Liver (tissue), 9 donors: ENCODE results near the gene SDK2. TPM values are rescaled to one million over a fixed set of nuclear protein-coding genes. Genes with fewer than 3 reads are reported as not detected.

Experiments used
- DNase-seq: peaks from one replicate; pipeline ENCODE4 v3.0.0-alpha.2; 2017; ENCODE audit warnings: low spot score
- H3K27ac ChIP-seq, 2 donors: one replicate each; pipeline ENCODE4 v1.7.0; 2013; ENCODE audit warnings: inconsistent platforms in 2 of 2, low read length in 2 of 2, control low read depth in 1 of 2, low read depth in 1 of 2, mild to moderate bottlenecking in 1 of 2
- H3K27me3 ChIP-seq, 4 donors: one replicate each; pipeline versions ENCODE4 v1.6.1 to v1.7.0; 2013; ENCODE audit warnings: low read length in 3 of 4, inconsistent platforms in 1 of 4, mild to moderate bottlenecking in 1 of 4, moderate library complexity in 1 of 4; ENCODE audit not compliant: control insufficient read depth in 4 of 4, insufficient read depth in 4 of 4
- H3K36me3 ChIP-seq, 4 donors: one replicate each; pipeline versions ENCODE4 v1.6.1 to v1.7.0; 2013; ENCODE audit warnings: low read length in 3 of 4, mild to moderate bottlenecking in 3 of 4, low read depth in 1 of 4, moderate library complexity in 1 of 4; ENCODE audit not compliant: control insufficient read depth in 4 of 4, insufficient read depth in 3 of 4
- H3K4me1 ChIP-seq, 4 donors: one replicate each; pipeline versions ENCODE4 v1.6.1 to v1.7.0; 2013; ENCODE audit warnings: low read length in 3 of 4, mild to moderate bottlenecking in 3 of 4, moderate library complexity in 1 of 4; ENCODE audit not compliant: control insufficient read depth in 4 of 4, insufficient read depth in 4 of 4
- H3K4me3 ChIP-seq, 3 donors: one replicate each; pipeline versions ENCODE4 v1.6.1 to v1.7.0; 2013; ENCODE audit warnings: low read length in 3 of 3, control low read depth in 1 of 3, low read depth in 1 of 3, mild to moderate bottlenecking in 1 of 3
- H3K9ac ChIP-seq, 2 donors: one replicate each; pipeline ENCODE4 v1.7.0; 2013; ENCODE audit warnings: low read length in 2 of 2, mild to moderate bottlenecking in 2 of 2, moderate library complexity in 2 of 2, control low read depth in 1 of 2, low read depth in 1 of 2
- H3K9me3 ChIP-seq, 4 donors: one replicate each; pipeline versions ENCODE4 v1.6.1 to v1.7.0; 2013; ENCODE audit warnings: low read length in 3 of 4; ENCODE audit not compliant: control insufficient read depth in 4 of 4
- ATF3 ChIP-seq: IDR thresholded peaks from 2 replicates; pipeline ENCODE4 v1.6.1; 2016; ENCODE audit warnings: antibody characterized with exemption
- CTCF ChIP-seq: fragments of 150-350 bp; IDR thresholded peaks from 2 replicates; pipeline ENCODE4 v1.5.1; 2017; ENCODE audit warnings: improper control_type of control experiment, low read depth, low read length; ENCODE audit not compliant: missing input control
- EGR1 ChIP-seq, 2 donors: IDR thresholded peaks; 2 replicates each; pipeline ENCODE4 v1.6.1; 2016 to 2018; ENCODE audit warnings: antibody characterized with exemption in 2 of 2, low read depth in 2 of 2
- FOXA1 ChIP-seq: IDR thresholded peaks from 2 replicates; pipeline ENCODE4 v1.6.1; 2016; ENCODE audit warnings: antibody characterized with exemption
- FOXA2 ChIP-seq: IDR thresholded peaks from 2 replicates; pipeline ENCODE4 v1.6.1; 2016; ENCODE audit warnings: antibody characterized with exemption
- HNF4A ChIP-seq, 2 donors: conservative IDR thresholded peaks; 2 replicates each; pipeline ENCODE4 v1.6.1; 2016; ENCODE audit warnings: antibody characterized with exemption in 2 of 2, mild to moderate bottlenecking in 2 of 2
- HNF4G ChIP-seq: IDR thresholded peaks from 2 replicates; pipeline ENCODE4 v1.6.1; 2016; ENCODE audit warnings: antibody characterized with exemption
- JUND ChIP-seq, 2 donors: IDR thresholded peaks; 2 replicates each; pipeline ENCODE4 v1.6.1; 2016; ENCODE audit warnings: antibody characterized with exemption in 2 of 2
- MAX ChIP-seq: IDR thresholded peaks from 2 replicates; pipeline ENCODE4 v1.6.1; 2016; ENCODE audit warnings: antibody characterized with exemption
- REST ChIP-seq: IDR thresholded peaks from 2 replicates; pipeline ENCODE4 v1.6.1; 2016; ENCODE audit warnings: antibody characterized with exemption, mild to moderate bottlenecking
- RXRA ChIP-seq, 2 donors: IDR thresholded peaks; 2 replicates each; pipeline ENCODE4 v1.6.1; 2017 to 2018; ENCODE audit warnings: antibody characterized with exemption in 2 of 2, mild to moderate bottlenecking in 1 of 2
- TAF1 ChIP-seq: conservative IDR thresholded peaks from 2 replicates; pipeline ENCODE4 v1.6.1; 2016; ENCODE audit warnings: antibody characterized with exemption, mild to moderate bottlenecking
- YY1 ChIP-seq: IDR thresholded peaks from 2 replicates; pipeline ENCODE4 v1.6.1; 2016; ENCODE audit warnings: antibody characterized with exemption, mild to moderate bottlenecking
- WGBS: extraction: QIAGEN DNeasy Blood & Tissue Kit; methylation state at CpG from one replicate; pipeline ENCODE4 v1.1.7; 2013; 5-methylcytosine and 5-hydroxymethylcytosine counted together
- polyA plus RNA-seq, 2 donors: library from polyadenylated mRNA; stranded (reverse) in 1 of 2; unstranded in 1 of 2; fragments of 200-250 nt in 1 of 2; fragments of >200 nt in 1 of 2; fragmentation: Nextera tagmentation in 1 of 2; extraction: Ambion mirVana in 1 of 2; gene quantifications; one replicate each; pipeline versions ENCODE4 v1.2.1 to v1.2.3, GENCODE V29; 2013 to 2015
- total RNA-seq, 2 donors: library from RNA; depleted of rRNA; stranded (reverse); fragments of >200 nt; gene quantifications; one replicate each; pipeline ENCODE4 v1.2.3, GENCODE V29; 2014
- TF ChIP-seq, protein P1 (sequence below): IDR thresholded peaks from 2 replicates; pipeline ENCODE4 v1.6.1; 2016; ENCODE audit warnings: antibody characterized with exemption
- donor health status: healthy.
- donor health status: healthy.
- donor health status: healthy.
- donor health status: healthy.
- donor health status: healthy.

The SDK2 gene
- total and polyA plus RNA-seq, 4 donors, result 0.05 to 0.42 (median 0.10) TPM

DNA sequence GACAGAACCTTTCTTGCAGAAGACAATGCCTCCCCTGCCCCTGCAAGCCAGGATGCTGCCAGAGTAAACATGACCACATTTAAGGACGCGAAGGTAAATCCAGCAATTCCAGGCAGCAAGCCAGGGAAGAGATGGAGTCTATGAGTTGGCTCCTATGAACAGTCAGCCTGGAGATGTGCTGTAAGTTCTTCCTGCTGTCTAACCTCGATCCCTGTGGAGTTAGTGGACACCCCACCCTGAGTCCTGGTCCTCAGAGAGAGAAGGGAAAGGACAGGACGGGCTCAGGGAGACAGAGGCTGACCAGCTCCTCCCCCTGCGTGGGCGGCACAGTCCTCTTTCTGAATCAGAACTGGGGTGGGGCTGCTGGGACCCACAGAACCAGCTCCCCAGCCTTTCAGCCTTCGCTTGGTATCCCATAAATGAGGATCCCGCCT lies 357.4 kb downstream of the SDK2 start:
- Histone ChIP-seq H3K27ac (no peak overlapping the region), H3K4me3 (no peak overlapping the region), H3K27me3 (no peaks in the 10 kb centered on the region), H3K36me3 (peaks cover 2 to 14% (median 5%) of the 10 kb centered on the region in 4 donors), H3K9me3 (no peaks in the 10 kb centered on the region), H3K4me1 (peaks cover 31 to 54% (median 45%) of the 10 kb centered on the region in 4 donors), H3K9ac (no peak overlapping the region)
- no peak for DNase-seq
- TF ChIP-seq RXRA (IDR thresholded peaks at IDR 0.05), result peak; percentile 20 to 38
- no peak for TF ChIP-seq FOXA1
- peak; percentile 60 for TF ChIP-seq FOXA2
- TF ChIP-seq HNF4A (conservative IDR thresholded peaks at IDR 0.05), result peak in 1 of 2 donors; percentile 18
- WGBS, result 65% methylated on average over 8 of the region's 8 CpGs

DNA sequence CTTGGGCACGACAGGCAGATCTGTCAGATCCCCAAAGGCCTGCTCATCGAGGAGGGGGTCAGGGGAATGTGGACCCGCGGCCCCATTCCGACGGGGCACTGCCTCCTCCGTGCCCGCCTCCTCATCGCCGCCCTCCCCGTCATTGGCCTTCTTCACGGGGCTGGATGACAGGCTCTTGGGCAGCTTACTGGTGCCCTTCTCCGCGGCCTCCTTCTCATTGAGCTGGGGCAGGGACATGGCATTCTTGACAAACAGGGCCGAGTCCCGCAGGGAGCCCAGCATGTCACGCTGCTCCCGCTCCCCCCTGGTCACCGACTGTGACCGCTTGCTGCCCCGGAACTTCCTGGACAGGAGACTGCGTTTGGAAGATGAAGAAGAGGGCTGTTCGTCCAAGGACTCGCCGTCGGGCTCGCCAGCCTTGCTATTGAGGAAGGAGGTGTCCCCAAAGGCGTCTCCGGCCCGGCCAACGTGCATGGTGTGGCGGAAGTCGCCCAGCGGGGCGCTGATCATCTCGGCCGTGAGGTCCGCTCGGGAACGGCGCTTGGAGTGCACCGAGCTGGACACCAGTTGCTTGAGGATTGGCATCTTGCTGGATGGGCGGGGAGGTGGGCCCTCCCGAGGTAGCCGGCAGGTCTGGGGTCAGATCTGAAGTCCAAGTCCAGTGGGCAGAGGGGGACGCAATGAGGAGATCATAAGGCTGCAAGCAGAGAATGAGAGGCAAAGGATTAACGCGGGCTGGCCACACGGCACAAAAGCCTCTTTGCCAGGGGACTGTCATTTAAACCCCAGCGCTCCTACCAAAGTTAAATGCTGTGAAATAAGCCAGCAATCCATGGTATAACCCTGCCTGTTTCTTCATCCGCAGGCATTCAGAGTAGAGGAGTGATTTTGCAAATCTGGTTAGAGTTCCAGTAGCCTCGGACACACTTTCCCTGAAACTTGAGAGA lies 358.1 kb downstream of the SDK2 start:
- H3K4me3 ChIP-seq, result no peak overlapping the region
- no peaks in the 10 kb centered on the region for H3K9me3 ChIP-seq
- 92% methylated on average over 52 of the region's 52 CpGs for WGBS
- no peak overlapping the region for H3K9ac ChIP-seq
- peaks cover 2 to 14% (median 5%) of the 10 kb centered on the region in 4 donors for H3K36me3 ChIP-seq
- no peaks in the 10 kb centered on the region for H3K27me3 ChIP-seq
- TF ChIP-seq FOXA1 (no peak), HNF4G (no peak), YY1 (no peak), JUND (IDR thresholded peaks at IDR 0.05) (no peak), FOXA2 (no peak), TAF1 (no peak), MAX (no peak)
- DNase-seq, result no peak
- peaks cover 25 to 47% (median 40%) of the 10 kb centered on the region in 4 donors for H3K4me1 ChIP-seq
- no peak overlapping the region for H3K27ac ChIP-seq

GRCh38 chr17:73285603-73285908 lies 358.7 kb downstream of the SDK2 start:
- Histone ChIP-seq H3K4me3 (no peak overlapping the region), H3K36me3 (peaks cover 2 to 14% (median 5%) of the 10 kb centered on the region in 4 donors), H3K27me3 (no peaks in the 10 kb centered on the region), H3K4me1 (peaks cover 20 to 41% (median 34%) of the 10 kb centered on the region in 4 donors), H3K9ac (no peak overlapping the region), H3K9me3 (no peaks in the 10 kb centered on the region), H3K27ac (no peak overlapping the region)
- WGBS, result 88% methylated on average over 15 of the region's 15 CpGs
- TF ChIP-seq MAX, result no peak
- TF ChIP-seq HNF4A (conservative IDR thresholded peaks at IDR 0.05), result no peak
- TF ChIP-seq EGR1 (IDR thresholded peaks at IDR 0.05; ENCODE audit: low read depth in 2 of 2), result no peak
- no peak for TF ChIP-seq RXRA (IDR thresholded peaks at IDR 0.05)
- no peak for TF ChIP-seq ATF3
- no peak for TF ChIP-seq FOXA2
- no peak for TF ChIP-seq REST
- no peak for TF ChIP-seq JUND (IDR thresholded peaks at IDR 0.05)
- TF ChIP-seq, protein P1, sequence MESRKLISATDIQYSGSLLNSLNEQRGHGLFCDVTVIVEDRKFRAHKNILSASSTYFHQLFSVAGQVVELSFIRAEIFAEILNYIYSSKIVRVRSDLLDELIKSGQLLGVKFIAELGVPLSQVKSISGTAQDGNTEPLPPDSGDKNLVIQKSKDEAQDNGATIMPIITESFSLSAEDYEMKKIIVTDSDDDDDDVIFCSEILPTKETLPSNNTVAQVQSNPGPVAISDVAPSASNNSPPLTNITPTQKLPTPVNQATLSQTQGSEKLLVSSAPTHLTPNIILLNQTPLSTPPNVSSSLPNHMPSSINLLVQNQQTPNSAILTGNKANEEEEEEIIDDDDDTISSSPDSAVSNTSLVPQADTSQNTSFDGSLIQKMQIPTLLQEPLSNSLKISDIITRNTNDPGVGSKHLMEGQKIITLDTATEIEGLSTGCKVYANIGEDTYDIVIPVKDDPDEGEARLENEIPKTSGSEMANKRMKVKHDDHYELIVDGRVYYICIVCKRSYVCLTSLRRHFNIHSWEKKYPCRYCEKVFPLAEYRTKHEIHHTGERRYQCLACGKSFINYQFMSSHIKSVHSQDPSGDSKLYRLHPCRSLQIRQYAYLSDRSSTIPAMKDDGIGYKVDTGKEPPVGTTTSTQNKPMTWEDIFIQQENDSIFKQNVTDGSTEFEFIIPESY, result no peak
- TF ChIP-seq CTCF, result no peak
- DNase-seq, result no peak
